Gastroesophageal sphincter (tissue), 3 donors: ENCODE measurements around the gene LEO1.

Source experiments
- CTCF ChIP-seq, 4 experiments: fragments of 200-600 bp in 2 of 4; fragments of 450-650 bp in 2 of 4; sonication (generic) in 1 of 4; IDR thresholded peaks; one replicate each; pipeline ENCODE4 v1.5.1; 2017 to 2019; ENCODE audit warnings: antibody characterized with exemption in 4 of 4, mild to moderate bottlenecking in 2 of 4, moderate library complexity in 2 of 4
- EP300 ChIP-seq: sonication (generic); formaldehyde crosslinking; IDR thresholded peaks from one replicate; pipeline ENCODE4 v1.6.1; 2017; ENCODE audit warnings: antibody characterized with exemption, mild to moderate bottlenecking
- POLR2A ChIP-seq, 2 donors: fragments of 450-650 bp; IDR thresholded peaks; one replicate each; pipeline ENCODE4 v1.6.1; 2017; ENCODE audit warnings: antibody characterized with exemption in 2 of 2, mild to moderate bottlenecking in 2 of 2, moderate library complexity in 1 of 2
- POLR2AphosphoS5 ChIP-seq: sonication (generic); formaldehyde crosslinking; IDR thresholded peaks from one replicate; pipeline ENCODE4 v1.6.1; 2017; ENCODE audit warnings: antibody characterized with exemption

- TF ChIP-seq CTCF (IDR thresholded peaks at IDR 0.05), result no peak
- TF ChIP-seq POLR2A (IDR thresholded peaks at IDR 0.05), result no peak
- TF ChIP-seq EP300, result no peak
- no peak for TF ChIP-seq POLR2AphosphoS5
Measured at GRCh38 chr15:51947124-51947523, 24.5 kb downstream of the LEO1 start.
